GM12878 (cell line): ENCODE measurements around the gene CLDN24. TPM values are rescaled to one million over a fixed set of nuclear protein-coding genes. Genes with fewer than 3 reads are reported as not detected.

Experiments used
- ATAC-seq: fragments of 200-7000 bp; cut with Tn5 transposase; 3 replicates; pipeline ENCODE4 v1.9.1; 2020; ENCODE audit warnings: mild to moderate bottlenecking, moderate library complexity
- BruUV-seq: library from RNA; stranded (reverse); fragments of 400-500 nt; replicated peaks from 2 replicates; lab custom pipeline; 2021; lab: Mats Ljungman, UMichigan
- CTCF ChIA-PET: fragments of 300-600 bp; sonication (Branson Sonifier 250); formaldehyde crosslinking; extraction: SDS; loops from one replicate; lab custom pipeline; 2021; ENCODE audit warnings: inconsistent platforms; lab: Yijun Ruan, JAX
- POLR2A ChIA-PET: fragments of 350-600 bp; formaldehyde crosslinking; extraction: SDS; loops from one replicate; lab custom pipeline; 2021; ENCODE audit warnings: inconsistent platforms; lab: Charles Lee
- RAD21 ChIA-PET: fragments of 300-600 bp; sonication (Branson Sonifier 250); formaldehyde crosslinking; loops from one replicate; lab custom pipeline; 2023; ENCODE audit warnings: antibody characterized with exemption; ENCODE audit not compliant: unreplicated experiment; lab: Charles Lee
- SMC1A ChIA-PET: fragments of 300-600 bp; sonication (Branson Sonifier 250); formaldehyde crosslinking; loops from one replicate; lab custom pipeline; 2023; ENCODE audit not compliant: unreplicated experiment, uncharacterized antibody; lab: Charles Lee
- DNase-seq: peaks from one replicate; pipeline ENCODE4 v3.0.0-alpha.2; 2011; ENCODE audit warnings: low read depth, low spot score
- FAIRE-seq: peaks from 3 replicates; lab custom pipeline; 2011; peaks lifted over from hg19 to GRCh38; lab: Jason Lieb, UNC
- H2AFZ ChIP-seq: 2 replicates; pipeline ENCODE4 v1.6.0; 2011; ENCODE audit warnings: low read depth, low read length, control low read depth; ENCODE audit not compliant: control insufficient read depth
- H3K27ac ChIP-seq: 2 replicates; pipeline ENCODE4 v1.5.1; 2011; ENCODE audit warnings: control low read depth; ENCODE audit not compliant: control insufficient read depth, insufficient read depth
- H3K27me3 ChIP-seq, 2 experiments: replicated peaks in 1 of 2; 2 replicates each; pipeline versions ENCODE4 v1.6.0 to v1.6.1; 2011; ENCODE audit warnings: low read length in 1 of 2; ENCODE audit not compliant: control insufficient read depth in 2 of 2, insufficient read depth in 2 of 2
- H3K36me3 ChIP-seq, 2 experiments: 2 replicates each; pipeline ENCODE4 v1.5.1; 2011; ENCODE audit warnings: low read length in 1 of 2; ENCODE audit not compliant: control insufficient read depth in 2 of 2, insufficient read depth in 2 of 2
- H3K4me1 ChIP-seq: 2 replicates; pipeline ENCODE4 v1.6.1; 2011; ENCODE audit warnings: mild to moderate bottlenecking, low read length, moderate library complexity, mixed read lengths; ENCODE audit not compliant: control insufficient read depth, insufficient read depth
- H3K4me2 ChIP-seq: 2 replicates; pipeline ENCODE4 v1.6.0; 2011; ENCODE audit warnings: control low read depth; ENCODE audit not compliant: control insufficient read depth, insufficient read depth
- H3K4me3 ChIP-seq: fragments of 200-600 bp; sonication (generic); 2 replicates; pipeline ENCODE4 v1.5.1; 2016
- H3K79me2 ChIP-seq: 2 replicates; pipeline ENCODE4 v1.6.0; 2011; ENCODE audit warnings: low read length; ENCODE audit not compliant: control insufficient read depth, insufficient read depth
- H3K9ac ChIP-seq: 2 replicates; pipeline ENCODE4 v1.8.0; 2011; ENCODE audit warnings: low read length, control low read depth, mixed read lengths; ENCODE audit not compliant: control insufficient read depth, insufficient read depth
- H3K9me3 ChIP-seq: replicated peaks from 3 replicates; pipeline ENCODE4 v1.5.1; 2011; ENCODE audit warnings: mild to moderate bottlenecking, low read length; ENCODE audit not compliant: control insufficient read depth, insufficient read depth
- H4K20me1 ChIP-seq: 2 replicates; pipeline ENCODE4 v1.6.0; 2011; ENCODE audit not compliant: control insufficient read depth, insufficient read depth
- BHLHE40 ChIP-seq, 2 experiments: fragments of 450-650 bp in 1 of 2; IDR thresholded peaks; 2 replicates each; pipeline ENCODE4 v1.6.1; 2011 to 2017; ENCODE audit warnings: low read depth in 2 of 2, borderline replicate concordance in 1 of 2, improper control_type of control experiment in 1 of 2, low read length in 1 of 2, mild to moderate bottlenecking in 1 of 2
- CTCF ChIP-seq, 3 experiments: IDR thresholded peaks in 2 of 3; conservative IDR thresholded peaks in 1 of 3; 2 replicates each; pipeline ENCODE4 v1.5.1; 2011; ENCODE audit warnings: low read depth in 3 of 3, low read length in 3 of 3, mild to moderate bottlenecking in 3 of 3, control low read depth in 2 of 3, moderate library complexity in 2 of 3, inconsistent platforms in 1 of 3, mixed read lengths in 1 of 3; ENCODE audit not compliant: control insufficient read depth in 2 of 3, insufficient read depth in 1 of 3; ENCODE audit errors: extremely low read depth in 1 of 3
- DPF2 ChIP-seq: fragments of 450-650 bp; IDR thresholded peaks from 2 replicates; pipeline ENCODE4 v1.6.1; 2017; ENCODE audit warnings: mild to moderate bottlenecking
- EP300 ChIP-seq, 2 experiments: fragments of 150-350 bp in 1 of 2; IDR thresholded peaks; 2 replicates each; pipeline ENCODE4 v1.6.1; 2011 to 2012; ENCODE audit warnings: low read depth in 2 of 2, low read length in 2 of 2, borderline replicate concordance in 1 of 2, improper control_type of control experiment in 1 of 2, inconsistent platforms in 1 of 2; ENCODE audit not compliant: control insufficient read depth in 1 of 2
- FOS ChIP-seq: IDR thresholded peaks from 3 replicates; pipeline ENCODE4 v1.6.1; 2011; ENCODE audit warnings: borderline replicate concordance; ENCODE audit not compliant: insufficient read length; ENCODE audit errors: extremely low read depth
- IKZF1 ChIP-seq: fragments of 450-650 bp; conservative IDR thresholded peaks from 2 replicates; pipeline ENCODE4 v1.6.1; 2017; ENCODE audit warnings: antibody characterized with exemption, mild to moderate bottlenecking
- MAX ChIP-seq: IDR thresholded peaks from 2 replicates; pipeline ENCODE4 v1.6.1; 2012; ENCODE audit warnings: low read depth, low read length, improper control_type of control experiment
- POLR2AphosphoS2 ChIP-seq: IDR thresholded peaks from 2 replicates; pipeline ENCODE4 v1.6.1; 2011; ENCODE audit warnings: low read depth, mild to moderate bottlenecking, low read length, improper control_type of control experiment, moderate library complexity
- SIN3A ChIP-seq: IDR thresholded peaks from 2 replicates; pipeline ENCODE4 v1.6.1; 2012; ENCODE audit warnings: low read depth, low read length, improper control_type of control experiment
- SUPT20H ChIP-seq: IDR thresholded peaks from 2 replicates; pipeline ENCODE4 v1.6.1; 2011; ENCODE audit warnings: low read depth, mild to moderate bottlenecking, low read length, moderate library complexity, borderline replicate concordance; ENCODE audit not compliant: control insufficient read depth
- USF1 ChIP-seq: IDR thresholded peaks from 2 replicates; pipeline ENCODE4 v1.6.1; 2011; ENCODE audit warnings: borderline replicate concordance, low read depth, mild to moderate bottlenecking, moderate library complexity, mixed read lengths, low read length; ENCODE audit not compliant: insufficient read depth; ENCODE audit errors: extremely low read length
- ZBTB11 ChIP-seq: fragments of 450-650 bp; formaldehyde crosslinking; IDR thresholded peaks from 2 replicates; pipeline ENCODE4 v1.5.0; 2022; ENCODE audit warnings: mild to moderate bottlenecking, missing genetic modification characterization
- ZZZ3 ChIP-seq: IDR thresholded peaks from 2 replicates; pipeline ENCODE4 v1.6.1; 2011; ENCODE audit warnings: low read depth; ENCODE audit not compliant: control insufficient read depth, insufficient read length
- WGBS: methylation state at CpG from one replicate; pipeline ENCODE4 v1.1.6; 2016; ENCODE audit warnings: low lambda C conversion rate; ENCODE audit not compliant: insufficient replicate concordance, insufficient coverage; ENCODE audit errors: missing lambda C conversion rate; 5-methylcytosine and 5-hydroxymethylcytosine counted together
- in situ Hi-C: fragments of 300-500 bp; cut with MboI; formaldehyde crosslinking; loops from 9 replicates; pipeline ENCODE4 v1.14.3; 2018; ENCODE audit warnings: mixed read lengths
- intact Hi-C: fragments of 100-400 bp; cut with micrococcal nuclease; formaldehyde crosslinking; loops from one replicate; pipeline ENCODE4 v1.14.2; 2022; ENCODE audit not compliant: unreplicated experiment
- polyA plus RNA-seq, 11 experiments: library from polyadenylated mRNA; depleted of rRNA in 4 of 11; unstranded in 6 of 11; stranded (reverse) in 5 of 11; fragments of >200 nt; fragmentation: Nextera tagmentation in 4 of 11; fragmentation: Illumina TruSeq in 1 of 11; extraction: Ambion mirVana in 4 of 11; extraction: Trizol in 1 of 11; gene quantifications; 1 replicate in 1 of 11; 2 replicates in 10 of 11; pipeline versions ENCODE4 v1.2.1 to v1.2.3, GENCODE V29; 2011 to 2016; ENCODE audit warnings: inconsistent platforms in 2 of 11, missing spikeins in 2 of 11, low read depth in 1 of 11
- total RNA-seq, 4 experiments: library from RNA; depleted of rRNA in 3 of 4; stranded (reverse); fragments of >200 nt in 3 of 4; fragmentation: Illumina TruSeq in 1 of 4; extraction: Trizol in 1 of 4; gene quantifications; 2 replicates each; pipeline versions ENCODE4 v1.2.1 to v1.2.3, GENCODE V29; 2013 to 2021

Gene CLDN24
- total and polyA plus RNA-seq, 10 of the 15 experiments (the other 5 are each of a cell fraction or from before 2014, with no cell fraction given) = not detected

GRCh38 chr4:183287677-183288076, 34.5 kb downstream of the CLDN24 start (continued):
- TF ChIP-seq ZBTB11 (CRISPR knock-in tag) = no peak

- Histone ChIP-seq H3K4me1 (no peaks in the 10 kb centered on the region), H3K79me2 (no peaks in the 10 kb centered on the region), H3K27ac (no peak overlapping the region), H3K27me3 (no peaks in the 10 kb centered on the region), H3K36me3 (no peaks in the 10 kb centered on the region), H3K9ac (no peak overlapping the region), H3K4me3 (no peak overlapping the region), H3K4me2 (no peak overlapping the region), H3K9me3 (no peaks in the 10 kb centered on the region), H2AFZ (no peak overlapping the region), H4K20me1 (no peaks in the 10 kb centered on the region)
- no peak for FAIRE-seq
- ChIA-PET RAD21 (interaction anchor here (1.0 to 1.8 kb wide), 3 partner anchors 11 to 30 kb away, joined by 4 to 7 read pairs (median 5); no protein-coding TSS in a partner anchor), CTCF (interaction anchor here (1.0 to 1.5 kb wide), 3 partner anchors 17 to 120 kb away, joined by 3 to 5 read pairs (median 4); no protein-coding TSS in a partner anchor), POLR2A (interaction anchor here (0.9 kb wide), 1 partner anchor 15 kb away, joined by 3 read pairs; no protein-coding TSS in a partner anchor), SMC1A (interaction anchor here (0.9 to 1.5 kb wide), 5 partner anchors 12 to 109 kb away, joined by 3 to 4 read pairs (median 3); no protein-coding TSS in a partner anchor)
- 12% methylated on average over 2 of the region's 2 CpGs for WGBS
- no peak for DNase-seq
- TF ChIP-seq DPF2 (no peak), SIN3A (no peak), BHLHE40 (IDR thresholded peaks at IDR 0.05; ENCODE audit: borderline replicate concordance in 1 of 2, low read depth in 2 of 2, low read length in 1 of 2) (peak in 1 of 2 experiments; percentile 33; a peak in 1 of 4 replicates), MAX (no peak), CTCF (IDR thresholded peaks at IDR 0.05 in 2 of 3, conservative IDR thresholded peaks at IDR 0.05 in 1 of 3; ENCODE audit: control insufficient read depth in 2 of 3, extremely low read depth in 1 of 3, insufficient read depth in 1 of 3, low read depth in 3 of 3, low read length in 3 of 3) (no peak), IKZF1 (no peak), ZZZ3 (no peak), FOS (no peak), SUPT20H (no peak), EP300 (IDR thresholded peaks at IDR 0.05; ENCODE audit: borderline replicate concordance in 1 of 2, control insufficient read depth in 1 of 2, low read depth in 2 of 2, low read length in 2 of 2) (peak in 1 of 2 experiments; percentile 24; a peak in 1 of 4 replicates), POLR2AphosphoS2 (no peak), USF1 (no peak)
- in situ Hi-C loops (no loop called here), intact Hi-C loops (loop anchor here (10.0 kb wide), 1 partner anchor 218 kb away; the partner anchor contains the start of gene ING2)
- ATAC-seq = peak; percentile 75
- BruUV-seq = no TSS peak
Measured at GRCh38 chr4:183287309-183287659, 34.9 kb downstream of the CLDN24 start.
